Measurements from ENCODE around the gene OGFOD3. TPM values are rescaled to one million over a fixed set of nuclear protein-coding genes. Genes with fewer than 3 reads are reported as not detected.

OGFOD3 gene
- total and polyA plus RNA-seq, 9 of the 15 experiments (the other 6 are each of a cell fraction or from before 2014, with no cell fraction given) = 0.69 to 44.7 (median 18.9) TPM

DNA sequence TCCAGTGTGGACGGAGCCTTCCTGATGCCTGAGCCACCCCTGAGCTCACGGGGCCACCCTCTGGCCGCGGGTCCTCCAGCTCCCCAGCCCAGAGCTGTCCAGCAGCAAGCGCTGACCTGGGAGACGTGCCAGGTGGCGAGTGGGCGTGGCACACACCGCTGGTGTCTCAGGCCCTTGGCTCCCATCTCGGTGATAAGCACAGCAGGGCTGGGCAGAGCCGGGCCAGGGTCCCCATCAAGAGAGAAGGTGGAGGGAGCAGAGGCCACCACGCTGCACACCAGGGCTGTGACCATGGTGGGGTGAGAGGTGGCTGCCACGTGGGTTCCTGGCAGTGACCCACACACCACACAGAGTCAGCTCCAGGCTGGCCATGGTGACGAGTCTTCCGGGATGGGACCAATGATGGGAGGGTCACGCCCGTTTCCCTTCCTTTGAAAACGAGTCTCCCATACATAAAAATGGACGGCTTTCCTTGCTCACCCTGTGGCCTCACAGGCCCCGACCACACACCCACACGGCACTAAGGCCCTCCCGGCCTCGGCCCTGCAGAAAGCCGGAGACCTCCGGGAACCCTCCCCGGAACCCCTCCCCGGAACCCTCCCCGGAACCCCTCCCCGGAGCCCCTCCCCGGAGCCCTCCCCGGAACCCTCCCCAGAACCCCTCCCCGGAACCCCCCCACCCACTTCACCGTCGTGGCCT is 30.0 kb downstream of the OGFOD3 start (continued):
- TF ChIP-seq ZNF121 (CRISPR knock-in tag; conservative IDR thresholded peaks at IDR 0.05) = no peak
- TF ChIP-seq SRSF1 (IDR thresholded peaks at IDR 0.05; ENCODE audit: low read depth, low read length) = no peak
- TF ChIP-seq, protein P1, sequence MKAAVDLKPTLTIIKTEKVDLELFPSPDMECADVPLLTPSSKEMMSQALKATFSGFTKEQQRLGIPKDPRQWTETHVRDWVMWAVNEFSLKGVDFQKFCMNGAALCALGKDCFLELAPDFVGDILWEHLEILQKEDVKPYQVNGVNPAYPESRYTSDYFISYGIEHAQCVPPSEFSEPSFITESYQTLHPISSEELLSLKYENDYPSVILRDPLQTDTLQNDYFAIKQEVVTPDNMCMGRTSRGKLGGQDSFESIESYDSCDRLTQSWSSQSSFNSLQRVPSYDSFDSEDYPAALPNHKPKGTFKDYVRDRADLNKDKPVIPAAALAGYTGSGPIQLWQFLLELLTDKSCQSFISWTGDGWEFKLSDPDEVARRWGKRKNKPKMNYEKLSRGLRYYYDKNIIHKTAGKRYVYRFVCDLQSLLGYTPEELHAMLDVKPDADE (conservative IDR thresholded peaks at IDR 0.05; ENCODE audit: control insufficient read depth, low read depth, low read length) = 0 out of 2 replicates have a peak, but pooled peaks have one; percentile 39
- peak; percentile 45; the same call in 1 of the 2 replicates for TF ChIP-seq GABPB1 (CRISPR knock-in tag; IDR thresholded peaks at IDR 0.05)
- no peak for TF ChIP-seq TSC22D4 (tag; IDR thresholded peaks at IDR 0.05)
- no peak for TF ChIP-seq SREBF1 (IDR thresholded peaks at IDR 0.05; ENCODE audit: borderline replicate concordance, low read depth, low read length)
- TF ChIP-seq LARP7 (IDR thresholded peaks at IDR 0.05) = no peak
- TF ChIP-seq ZNF124 (CRISPR knock-in tag; IDR thresholded peaks at IDR 0.05) = no peak
- no peak for TF ChIP-seq ARHGAP35 (IDR thresholded peaks at IDR 0.05; ENCODE audit: partially characterized antibody)
- TF ChIP-seq CREB1 (IDR thresholded peaks at IDR 0.05) = no peak
- TF ChIP-seq CREB1 (CRISPR knock-in tag; IDR thresholded peaks at IDR 0.05) = 0 out of 2 replicates have a peak, but pooled peaks have one; percentile 37
- TF ChIP-seq, protein P2, sequence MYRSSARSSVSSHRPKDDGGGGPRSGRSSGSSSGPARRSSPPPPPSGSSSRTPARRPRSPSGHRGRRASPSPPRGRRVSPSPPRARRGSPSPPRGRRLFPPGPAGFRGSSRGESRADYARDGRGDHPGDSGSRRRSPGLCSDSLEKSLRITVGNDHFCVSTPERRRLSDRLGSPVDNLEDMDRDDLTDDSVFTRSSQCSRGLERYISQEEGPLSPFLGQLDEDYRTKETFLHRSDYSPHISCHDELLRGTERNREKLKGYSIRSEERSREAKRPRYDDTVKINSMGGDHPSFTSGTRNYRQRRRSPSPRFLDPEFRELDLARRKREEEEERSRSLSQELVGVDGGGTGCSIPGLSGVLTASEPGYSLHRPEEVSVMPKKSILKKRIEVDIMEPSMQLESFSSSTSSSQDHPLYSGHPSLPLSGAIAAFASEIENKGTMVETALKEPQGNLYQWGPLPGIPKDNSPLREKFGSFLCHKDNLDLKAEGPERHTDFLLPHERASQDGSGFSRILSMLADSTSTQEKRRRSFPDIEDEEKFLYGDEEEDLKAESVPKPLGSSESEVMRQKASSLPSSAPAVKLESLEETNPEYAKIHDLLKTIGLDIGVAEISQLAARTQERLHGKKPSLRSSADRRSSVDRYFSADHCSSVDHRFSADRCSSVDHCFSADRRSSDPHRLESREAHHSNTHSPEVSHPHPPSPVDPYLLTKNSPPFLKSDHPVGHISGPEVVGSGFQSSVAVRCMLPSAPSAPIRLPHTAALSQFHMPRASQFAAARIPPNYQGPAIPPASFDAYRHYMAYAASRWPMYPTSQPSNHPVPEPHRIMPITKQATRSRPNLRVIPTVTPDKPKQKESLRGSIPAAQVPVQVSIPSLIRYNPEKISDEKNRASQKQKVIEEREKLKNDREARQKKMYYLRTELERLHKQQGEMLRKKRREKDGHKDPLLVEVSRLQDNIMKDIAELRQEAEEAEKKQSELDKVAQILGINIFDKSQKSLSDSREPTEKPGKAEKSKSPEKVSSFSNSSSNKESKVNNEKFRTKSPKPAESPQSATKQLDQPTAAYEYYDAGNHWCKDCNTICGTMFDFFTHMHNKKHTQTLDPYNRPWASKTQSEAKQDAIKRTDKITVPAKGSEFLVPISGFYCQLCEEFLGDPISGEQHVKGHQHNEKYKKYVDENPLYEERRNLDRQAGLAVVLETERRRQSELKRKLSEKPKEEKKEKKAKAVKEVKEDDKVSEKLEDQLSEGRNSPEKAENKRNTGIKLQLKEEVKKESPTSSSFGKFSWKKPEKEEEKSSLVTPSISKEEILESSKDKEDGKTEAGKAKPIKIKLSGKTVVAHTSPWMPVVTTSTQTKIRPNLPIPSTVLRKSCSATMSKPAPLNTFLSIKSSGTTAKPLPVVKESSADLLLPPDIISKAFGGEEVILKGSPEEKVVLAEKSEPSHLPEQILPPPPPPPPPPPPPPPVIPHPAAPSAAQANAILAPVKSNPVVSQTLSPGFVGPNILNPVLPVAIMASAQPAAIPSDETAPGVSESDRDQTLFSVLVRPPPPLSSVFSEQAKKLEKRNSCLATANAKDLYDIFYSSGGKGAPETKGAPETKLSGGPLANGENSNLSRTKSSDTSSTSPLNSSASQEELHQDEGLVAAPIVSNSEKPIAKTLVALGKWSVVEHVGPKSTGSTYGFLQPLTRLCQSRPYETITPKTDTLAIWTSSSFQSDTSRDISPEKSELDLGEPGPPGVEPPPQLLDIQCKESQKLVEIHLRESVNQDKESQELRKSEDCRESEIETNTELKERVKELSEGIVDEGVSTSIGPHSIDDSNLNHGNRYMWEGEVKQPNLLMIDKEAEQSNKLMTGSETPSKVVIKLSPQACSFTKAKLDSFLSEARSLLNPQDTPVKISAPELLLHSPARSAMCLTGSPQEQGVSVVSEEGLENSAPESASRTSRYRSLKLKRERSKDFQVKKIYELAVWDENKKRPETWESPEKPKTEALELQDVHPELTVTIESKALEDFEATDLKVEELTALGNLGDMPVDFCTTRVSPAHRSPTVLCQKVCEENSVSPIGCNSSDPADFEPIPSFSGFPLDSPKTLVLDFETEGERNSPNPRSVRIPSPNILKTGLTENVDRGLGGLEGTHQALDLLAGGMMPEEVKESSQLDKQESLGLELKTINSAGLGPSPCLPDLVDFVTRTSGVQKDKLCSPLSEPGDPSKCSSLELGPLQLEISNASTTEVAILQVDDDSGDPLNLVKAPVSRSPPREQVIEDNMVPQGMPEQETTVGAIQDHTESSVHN (IDR thresholded peaks at IDR 0.05; ENCODE audit: borderline replicate concordance in 1 of 2, low read depth in 1 of 2) = no peak
